HG03108 (cell line): Measurements from ENCODE around the gene SLC16A8.
"Not testable (repeated sequence)": the region's sequence is repeated elsewhere in the genome, so short reads cannot be mapped to it uniquely, and the experiment has no call there.

Source experiments
- ATAC-seq: cut with Tn5 transposase; IDR thresholded peaks from one replicate; pipeline ENCODE4 v1.9.1; 2021; ENCODE audit warnings: moderate library complexity; ENCODE audit not compliant: unreplicated experiment

Gene SLC16A8

GRCh38 chr22:38083931-38084631 lies at the start of gene SLC16A8:
SLC16A8 (minus strand) TSS chr22:38084184; CDS start chr22:38082873, 1,311 bp downstream.
- ATAC-seq: no peak

- no peak for ATAC-seq
Observed at GRCh38 chr22:38133331-38133730, 49.3 kb upstream of the SLC16A8 start.

- no peak for ATAC-seq
Observed at GRCh38 chr22:38132794-38133193, 48.8 kb upstream of the SLC16A8 start.

- ATAC-seq: no peak
Observed at GRCh38 chr22:38132136-38132535, 48.2 kb upstream of the SLC16A8 start.

- ATAC-seq: no peak
Observed at GRCh38 chr22:38131399-38131798, 47.4 kb upstream of the SLC16A8 start.

- ATAC-seq: no peak
Observed at GRCh38 chr22:38129856-38130255, 45.9 kb upstream of the SLC16A8 start.

- ATAC-seq: no peak
Observed at GRCh38 chr22:38129021-38129420, 45.0 kb upstream of the SLC16A8 start.

GRCh38 chr22:38127869-38128268 lies 43.9 kb upstream of the SLC16A8 start:
- no peak for ATAC-seq

GRCh38 chr22:38126928-38127668 lies 43.1 kb upstream of the SLC16A8 start:
- no peak for ATAC-seq

- no peak for ATAC-seq
Observed at GRCh38 chr22:38125751-38126201, 41.8 kb upstream of the SLC16A8 start.

- no peak for ATAC-seq
Observed at GRCh38 chr22:38125038-38125610, 41.1 kb upstream of the SLC16A8 start.

GRCh38 chr22:38124236-38124974 lies 40.4 kb upstream of the SLC16A8 start:
- no peak for ATAC-seq

- ATAC-seq: no peak
Observed at GRCh38 chr22:38122616-38123015, 38.6 kb upstream of the SLC16A8 start.

- ATAC-seq: no peak
Observed at GRCh38 chr22:38120359-38121110, 36.6 kb upstream of the SLC16A8 start.

GRCh38 chr22:38118747-38119146 lies 34.8 kb upstream of the SLC16A8 start:
- not testable (repeated sequence) for ATAC-seq

GRCh38 chr22:38118182-38118581 lies 34.2 kb upstream of the SLC16A8 start:
- ATAC-seq: no peak

GRCh38 chr22:38117556-38117955 lies 33.6 kb upstream of the SLC16A8 start:
- ATAC-seq: not testable (repeated sequence)

GRCh38 chr22:38115423-38116205 lies 31.6 kb upstream of the SLC16A8 start:
- no peak for ATAC-seq

GRCh38 chr22:38114484-38115398 lies 30.8 kb upstream of the SLC16A8 start:
- ATAC-seq: no peak
